Caco-2 (cell line): ENCODE data around the gene TTLL8. TPM values are rescaled to one million over a fixed set of nuclear protein-coding genes. Genes with fewer than 3 reads are reported as not detected.

Experiments
- BruUV-seq: library from RNA; stranded (reverse); fragments of 400-500 nt; replicated peaks from 2 replicates; lab custom pipeline; 2021; lab: Mats Ljungman, UMichigan
- CTCF ChIA-PET: fragments of 300-600 bp; sonication (Branson Sonifier 250); formaldehyde crosslinking; loops from one replicate; lab custom pipeline; 2022; ENCODE audit warnings: antibody characterized with exemption; lab: Charles Lee
- POLR2A ChIA-PET: fragments of 300-600 bp; sonication (Branson Sonifier 250); formaldehyde crosslinking; loops from one replicate; lab custom pipeline; 2022; ENCODE audit warnings: antibody characterized with exemption; lab: Charles Lee
- DNase-seq, 2 experiments: peaks; one replicate each; pipeline versions ENCODE4 v3.0.0 to v3.0.0-alpha.2; 2020 to 2022
- H3K27me3 ChIP-seq: replicated peaks from 2 replicates; pipeline ENCODE4 v1.6.0; 2011; ENCODE audit warnings: low read length; ENCODE audit not compliant: control insufficient read depth, insufficient read depth
- H3K36me3 ChIP-seq: 2 replicates; pipeline ENCODE4 v1.5.1; 2011; ENCODE audit warnings: low read length; ENCODE audit not compliant: control insufficient read depth, insufficient read depth
- H3K4me1 ChIP-seq: fragments of 250-450 bp; sonication (Bioruptor Pico); 2 replicates; pipeline ENCODE4 v1.5.1; 2020; ENCODE audit warnings: mild to moderate bottlenecking
- H3K4me3 ChIP-seq: 2 replicates; pipeline ENCODE4 v1.5.1; 2011; ENCODE audit warnings: low read depth, mild to moderate bottlenecking, control low read depth, low read length
- H3K9me3 ChIP-seq: fragments of 250-450 bp; sonication (Bioruptor Pico); 2 replicates; pipeline ENCODE4 v1.5.1; 2020; ENCODE audit warnings: mild to moderate bottlenecking, moderate library complexity
- H3K27ac Mint-ChIP-seq: one replicate; pipeline ENCODE4 v1.8.0; 2022; ENCODE audit warnings: mixed read lengths; ENCODE audit not compliant: unreplicated experiment
- H3K27me3 Mint-ChIP-seq: one replicate; pipeline ENCODE4 v1.8.0; 2022; ENCODE audit warnings: mixed read lengths; ENCODE audit not compliant: insufficient read depth, unreplicated experiment
- H3K36me3 Mint-ChIP-seq: one replicate; pipeline ENCODE4 v1.8.0; 2022; ENCODE audit warnings: mild to moderate bottlenecking, mixed read lengths; ENCODE audit not compliant: insufficient read depth, unreplicated experiment
- H3K4me1 Mint-ChIP-seq: one replicate; pipeline ENCODE4 v1.8.0; 2022; ENCODE audit warnings: low read depth, mixed read lengths; ENCODE audit not compliant: unreplicated experiment
- H3K4me3 Mint-ChIP-seq: one replicate; pipeline ENCODE4 v1.8.0; 2022; ENCODE audit warnings: mild to moderate bottlenecking, moderate library complexity, mixed read lengths; ENCODE audit not compliant: unreplicated experiment
- H3K9me3 Mint-ChIP-seq: one replicate; pipeline ENCODE4 v1.8.0; 2022; ENCODE audit warnings: mixed read lengths; ENCODE audit not compliant: unreplicated experiment
- intact Hi-C: fragments of 100-400 bp; cut with micrococcal nuclease; formaldehyde crosslinking; loops from one replicate; pipeline ENCODE4 v1.10.0; 2022; ENCODE audit not compliant: unreplicated experiment
- total RNA-seq: library from RNA; stranded (reverse); gene quantifications from 2 replicates; pipeline ENCODE4 v1.2.3, GENCODE V29; 2022
- TF ChIP-seq, protein P1 (sequence below), 2 experiments: fragments of 200-600 bp in 1 of 2; IDR thresholded peaks; 1 replicate in 1 of 2; 2 replicates in 1 of 2; pipeline versions ENCODE4 v1.5.1 to v1.8.0; 2011 to 2022; ENCODE audit warnings: antibody characterized with exemption in 1 of 2, control low read depth in 1 of 2, inconsistent platforms in 1 of 2, low read depth in 1 of 2, low read length in 1 of 2, mild to moderate bottlenecking in 1 of 2, moderate library complexity in 1 of 2; ENCODE audit not compliant: insufficient read depth in 1 of 2, severe bottlenecking in 1 of 2, unreplicated experiment in 1 of 2

TTLL8 gene
- total RNA-seq, 1 experiment from 2014 or later, result not detected

DNA sequence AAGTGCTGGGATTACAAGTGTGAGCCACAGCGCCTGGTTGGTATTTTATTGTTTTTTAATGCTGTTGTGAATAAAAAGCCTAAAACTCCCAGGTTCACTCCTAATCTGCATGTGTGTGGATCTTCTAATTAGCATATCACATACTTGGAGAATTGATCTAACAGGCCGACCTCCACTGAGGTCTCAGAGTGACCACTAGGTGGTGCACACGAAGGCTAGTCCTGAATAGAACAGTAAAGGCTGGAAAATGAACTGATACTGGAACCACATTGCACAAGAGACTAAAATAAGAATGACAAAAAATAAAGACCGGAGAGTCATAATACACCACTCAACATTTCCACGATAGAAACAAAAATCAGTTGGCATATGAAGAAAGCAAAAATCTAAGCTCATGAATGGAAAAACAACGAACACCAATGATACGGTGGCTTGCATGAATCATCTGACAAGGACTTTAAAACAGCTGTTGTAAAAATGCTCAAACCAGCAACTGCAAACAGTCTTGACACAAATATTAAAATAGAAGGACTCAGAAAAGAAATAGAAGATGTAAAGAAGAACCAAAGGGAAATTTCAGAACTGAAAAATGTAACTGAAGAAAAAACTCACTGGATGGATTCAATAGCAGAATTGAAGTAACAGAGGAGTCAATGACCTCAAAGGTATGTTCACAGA lies 78.4 kb downstream of the TTLL8 start:
- CTCF ChIA-PET, result interaction anchor here (0.7 kb wide), 1 partner anchor 51 kb away, joined by 3 read pairs; no protein-coding TSS in a partner anchor
- no TSS peak for BruUV-seq

DNA sequence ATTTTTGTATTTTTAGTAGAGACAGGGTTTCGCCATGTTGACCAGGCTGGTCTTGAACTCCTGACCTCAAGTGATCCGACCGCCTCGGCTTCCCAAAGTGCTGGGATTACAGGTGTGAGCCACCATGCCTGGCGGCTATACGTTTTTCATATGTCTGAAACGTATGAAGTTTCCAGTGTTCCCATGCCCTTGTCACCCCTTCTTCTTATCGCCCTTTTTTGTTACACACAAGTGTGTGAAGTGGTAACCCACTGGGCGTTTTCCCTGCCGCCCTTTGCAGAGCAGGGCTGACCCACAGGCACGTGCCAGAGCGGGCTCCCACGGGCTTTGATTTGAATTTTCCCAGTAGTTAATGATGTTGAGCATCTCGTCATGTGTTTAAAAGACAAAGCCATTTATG lies 80.5 kb downstream of the TTLL8 start:
- ChIA-PET CTCF (no interaction called here), POLR2A (no interaction called here)
- TF ChIP-seq, protein P1, sequence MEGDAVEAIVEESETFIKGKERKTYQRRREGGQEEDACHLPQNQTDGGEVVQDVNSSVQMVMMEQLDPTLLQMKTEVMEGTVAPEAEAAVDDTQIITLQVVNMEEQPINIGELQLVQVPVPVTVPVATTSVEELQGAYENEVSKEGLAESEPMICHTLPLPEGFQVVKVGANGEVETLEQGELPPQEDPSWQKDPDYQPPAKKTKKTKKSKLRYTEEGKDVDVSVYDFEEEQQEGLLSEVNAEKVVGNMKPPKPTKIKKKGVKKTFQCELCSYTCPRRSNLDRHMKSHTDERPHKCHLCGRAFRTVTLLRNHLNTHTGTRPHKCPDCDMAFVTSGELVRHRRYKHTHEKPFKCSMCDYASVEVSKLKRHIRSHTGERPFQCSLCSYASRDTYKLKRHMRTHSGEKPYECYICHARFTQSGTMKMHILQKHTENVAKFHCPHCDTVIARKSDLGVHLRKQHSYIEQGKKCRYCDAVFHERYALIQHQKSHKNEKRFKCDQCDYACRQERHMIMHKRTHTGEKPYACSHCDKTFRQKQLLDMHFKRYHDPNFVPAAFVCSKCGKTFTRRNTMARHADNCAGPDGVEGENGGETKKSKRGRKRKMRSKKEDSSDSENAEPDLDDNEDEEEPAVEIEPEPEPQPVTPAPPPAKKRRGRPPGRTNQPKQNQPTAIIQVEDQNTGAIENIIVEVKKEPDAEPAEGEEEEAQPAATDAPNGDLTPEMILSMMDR (IDR thresholded peaks at IDR 0.05; ENCODE audit: insufficient read depth in 1 of 2, low read depth in 1 of 2, low read length in 1 of 2, severe bottlenecking in 1 of 2, unreplicated experiment in 1 of 2), result no peak
- Mint-ChIP-seq H3K27me3 (no peaks in the 10 kb centered on the region), H3K36me3 (no peaks in the 10 kb centered on the region), H3K27ac (no peak overlapping the region), H3K4me3 (no peak overlapping the region), H3K9me3 (peaks cover 12% of the 10 kb centered on the region), H3K4me1 (no peaks in the 10 kb centered on the region)
- no peaks in the 10 kb centered on the region for H3K27me3 ChIP-seq
- no peak for DNase-seq
- intact Hi-C loops, result no loop called here
- peaks cover 5% of the 10 kb centered on the region; the same call in 1 of the 2 replicates for H3K9me3 ChIP-seq
- BruUV-seq, result no TSS peak
- no peaks in the 10 kb centered on the region for H3K4me1 ChIP-seq
- H3K36me3 ChIP-seq, result no peaks in the 10 kb centered on the region; the same call in 1 of the 2 replicates
- no peak overlapping the region for H3K4me3 ChIP-seq

More for the DNA sequence above, 78.4 kb downstream of the TTLL8 start:
- intact Hi-C loops, result loop anchor here (10.0 kb wide), 1 partner anchor 55 kb away; no protein-coding TSS in a partner anchor
- peak; percentile 36 to 49 for DNase-seq
- Histone ChIP-seq H3K4me1 (no peaks in the 10 kb centered on the region), H3K36me3 (no peaks in the 10 kb centered on the region; the same call in 1 of the 2 replicates), H3K4me3 (no peak overlapping the region), H3K27me3 (no peaks in the 10 kb centered on the region), H3K9me3 (peaks cover 5% of the 10 kb centered on the region; the same call in 1 of the 2 replicates)
- no peaks in the 10 kb centered on the region for H3K4me1 Mint-ChIP-seq
- POLR2A ChIA-PET, result no interaction called here
- H3K27me3 Mint-ChIP-seq, result no peaks in the 10 kb centered on the region
- no peaks in the 10 kb centered on the region for H3K36me3 Mint-ChIP-seq
- TF ChIP-seq, protein P1 (IDR thresholded peaks at IDR 0.05; ENCODE audit: insufficient read depth in 1 of 2, low read depth in 1 of 2, low read length in 1 of 2, severe bottlenecking in 1 of 2, unreplicated experiment in 1 of 2), result peak; percentile 32 to 40
- no peak overlapping the region for H3K4me3 Mint-ChIP-seq
- peaks cover 12% of the 10 kb centered on the region for H3K9me3 Mint-ChIP-seq
- H3K27ac Mint-ChIP-seq, result no peak overlapping the region

DNA sequence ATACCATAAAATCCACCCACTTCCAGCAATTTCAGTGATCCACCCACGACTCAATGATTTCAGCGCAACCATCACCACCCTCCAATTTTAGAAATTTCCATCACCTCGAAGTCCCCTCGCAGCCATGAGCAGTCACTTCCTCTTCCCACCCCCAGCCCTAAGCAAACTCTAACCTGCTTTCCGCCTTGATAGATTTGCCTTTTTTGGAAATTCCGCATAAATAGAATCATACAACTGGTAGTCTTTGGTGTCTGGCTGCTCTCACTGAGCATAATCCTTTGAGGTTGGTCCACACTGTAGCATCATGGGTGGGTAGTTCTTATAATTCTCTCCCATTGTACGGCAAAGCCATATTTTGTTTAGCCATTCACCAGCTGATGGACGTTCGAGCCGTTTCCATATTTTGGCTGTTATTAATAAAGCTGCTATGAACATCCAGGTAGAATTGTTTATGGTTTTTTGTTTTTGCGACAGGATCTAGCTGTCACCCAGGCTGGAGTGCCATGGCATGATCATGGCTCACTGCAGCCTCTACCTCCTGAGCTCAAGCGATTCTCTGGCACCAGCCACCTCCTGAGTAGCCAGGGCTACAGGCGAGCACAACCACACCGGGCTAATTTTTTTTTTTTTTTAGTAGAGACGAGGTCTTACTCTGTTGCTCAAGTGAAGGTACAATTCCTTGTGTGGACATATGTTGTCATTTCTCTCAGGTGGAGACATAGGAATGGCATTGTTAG lies 81.5 kb downstream of the TTLL8 start:
- intact Hi-C loops, result no loop called here
- Mint-ChIP-seq H3K27ac (no peak overlapping the region), H3K27me3 (no peaks in the 10 kb centered on the region), H3K9me3 (peaks cover 12% of the 10 kb centered on the region), H3K36me3 (no peaks in the 10 kb centered on the region), H3K4me1 (no peaks in the 10 kb centered on the region), H3K4me3 (no peak overlapping the region)
- DNase-seq, result no peak
- TF ChIP-seq, protein P1 (IDR thresholded peaks at IDR 0.05; ENCODE audit: insufficient read depth in 1 of 2, low read depth in 1 of 2, low read length in 1 of 2, severe bottlenecking in 1 of 2, unreplicated experiment in 1 of 2), result no peak
- ChIA-PET CTCF (interaction anchor here (0.6 kb wide), 1 partner anchor 40 kb away, joined by 5 read pairs; no protein-coding TSS in a partner anchor), POLR2A (no interaction called here)
- Histone ChIP-seq H3K27me3 (no peaks in the 10 kb centered on the region), H3K36me3 (no peaks in the 10 kb centered on the region; the same call in 1 of the 2 replicates), H3K9me3 (peaks cover 5% of the 10 kb centered on the region; the same call in 1 of the 2 replicates), H3K4me1 (no peaks in the 10 kb centered on the region), H3K4me3 (no peak overlapping the region)
- BruUV-seq, result no TSS peak
